Smooth muscle cell (in vitro differentiated cells): Measurements from ENCODE around the gene NR6A1. TPM values are rescaled to one million over a fixed set of nuclear protein-coding genes. Genes with fewer than 3 reads are reported as not detected.

ENCODE experiments used
- DNase-seq: peaks from one replicate; lab custom pipeline; 2025; ENCODE audit not compliant: unreplicated experiment; lab: John Stamatoyannopoulos, UW
- H2AFZ ChIP-seq: fragments of 200-600 bp; sonication (generic); 2 replicates; pipeline ENCODE4 v1.6.0; 2016; ENCODE audit warnings: antibody characterized with exemption, low read depth, mild to moderate bottlenecking
- H3F3A ChIP-seq: fragments of 200-600 bp; sonication (generic); 2 replicates; pipeline ENCODE4 v1.6.0; 2017; ENCODE audit warnings: antibody characterized with exemption, low read depth
- H3K27ac ChIP-seq: fragments of 200-600 bp; sonication (generic); 2 replicates; pipeline ENCODE4 v1.5.1; 2016; ENCODE audit warnings: low read depth, mild to moderate bottlenecking
- H3K27me3 ChIP-seq: fragments of 200-600 bp; sonication (generic); 2 replicates; pipeline ENCODE4 v1.6.1; 2016; ENCODE audit warnings: low read depth, mild to moderate bottlenecking
- H3K36me3 ChIP-seq: fragments of 200-600 bp; sonication (generic); 2 replicates; pipeline ENCODE4 v1.5.1; 2016; ENCODE audit warnings: low read depth
- H3K4me1 ChIP-seq: fragments of 200-600 bp; sonication (generic); 2 replicates; pipeline ENCODE4 v1.5.1; 2016; ENCODE audit warnings: low read depth
- H3K4me2 ChIP-seq: fragments of 200-600 bp; sonication (generic); 2 replicates; pipeline ENCODE4 v1.6.0; 2016; ENCODE audit warnings: mild to moderate bottlenecking
- H3K4me3 ChIP-seq: fragments of 200-600 bp; sonication (generic); 2 replicates; pipeline ENCODE4 v1.5.1; 2016; ENCODE audit warnings: mild to moderate bottlenecking
- H3K79me2 ChIP-seq: fragments of 200-600 bp; sonication (generic); 2 replicates; pipeline ENCODE4 v1.6.0; 2016; ENCODE audit warnings: low read depth, mild to moderate bottlenecking
- H3K9ac ChIP-seq: fragments of 200-600 bp; sonication (generic); 2 replicates; pipeline ENCODE4 v1.6.0; 2016; ENCODE audit warnings: low read depth
- H3K9me3 ChIP-seq: fragments of 200-600 bp; sonication (generic); replicated peaks from 2 replicates; pipeline ENCODE4 v1.5.1; 2016; ENCODE audit warnings: low read depth
- H4K20me1 ChIP-seq: fragments of 200-600 bp; sonication (generic); 2 replicates; pipeline ENCODE4 v1.6.0; 2016; ENCODE audit warnings: low read depth
- WGBS: methylation state at CpG from one replicate; pipeline ENCODE4 v1.1.7; 2016; ENCODE audit warnings: low lambda C conversion rate; 5-methylcytosine and 5-hydroxymethylcytosine counted together
- polyA plus RNA-seq: library from polyadenylated mRNA; unstranded; fragments of >200 nt; fragmentation: Nextera tagmentation; extraction: Ambion mirVana; gene quantifications from 2 replicates; pipeline ENCODE4 v1.2.1, GENCODE V29; 2016
- total RNA-seq: library from RNA; depleted of rRNA; stranded (reverse); fragments of >200 nt; gene quantifications from 2 replicates; pipeline ENCODE4 v1.2.3, GENCODE V29; 2014
- TF ChIP-seq, protein P1 (sequence below): fragments of 200-600 bp; sonication (generic); IDR thresholded peaks from 2 replicates; pipeline ENCODE4 v1.5.1; 2017; ENCODE audit warnings: borderline replicate concordance, mild to moderate bottlenecking, antibody characterized with exemption; ENCODE audit not compliant: insufficient read depth, poor library complexity, severe bottlenecking

NR6A1 gene
- total and polyA plus RNA-seq, 2 experiments from 2014 or later, result 0.17 to 0.31 TPM

GRCh38 chr9:124596172-124596839 lies 174.8 kb downstream of the NR6A1 start:
- no peaks in the 10 kb centered on the region for H3K9me3 ChIP-seq
- H3K4me3 ChIP-seq, result no peak overlapping the region
- TF ChIP-seq, protein P1, sequence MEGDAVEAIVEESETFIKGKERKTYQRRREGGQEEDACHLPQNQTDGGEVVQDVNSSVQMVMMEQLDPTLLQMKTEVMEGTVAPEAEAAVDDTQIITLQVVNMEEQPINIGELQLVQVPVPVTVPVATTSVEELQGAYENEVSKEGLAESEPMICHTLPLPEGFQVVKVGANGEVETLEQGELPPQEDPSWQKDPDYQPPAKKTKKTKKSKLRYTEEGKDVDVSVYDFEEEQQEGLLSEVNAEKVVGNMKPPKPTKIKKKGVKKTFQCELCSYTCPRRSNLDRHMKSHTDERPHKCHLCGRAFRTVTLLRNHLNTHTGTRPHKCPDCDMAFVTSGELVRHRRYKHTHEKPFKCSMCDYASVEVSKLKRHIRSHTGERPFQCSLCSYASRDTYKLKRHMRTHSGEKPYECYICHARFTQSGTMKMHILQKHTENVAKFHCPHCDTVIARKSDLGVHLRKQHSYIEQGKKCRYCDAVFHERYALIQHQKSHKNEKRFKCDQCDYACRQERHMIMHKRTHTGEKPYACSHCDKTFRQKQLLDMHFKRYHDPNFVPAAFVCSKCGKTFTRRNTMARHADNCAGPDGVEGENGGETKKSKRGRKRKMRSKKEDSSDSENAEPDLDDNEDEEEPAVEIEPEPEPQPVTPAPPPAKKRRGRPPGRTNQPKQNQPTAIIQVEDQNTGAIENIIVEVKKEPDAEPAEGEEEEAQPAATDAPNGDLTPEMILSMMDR, result no peak
- H3K36me3 ChIP-seq, result no peaks in the 10 kb centered on the region
- H3K27me3 ChIP-seq, result no peaks in the 10 kb centered on the region
- H4K20me1 ChIP-seq, result no peaks in the 10 kb centered on the region
- no peak overlapping the region for H3K9ac ChIP-seq
- H3K4me1 ChIP-seq, result peaks cover 60% of the 10 kb centered on the region
- no peak overlapping the region for H3K27ac ChIP-seq
- H3K4me2 ChIP-seq, result peak overlapping the region; percentile 75
- DNase-seq, result no peak
- peak overlapping the region; percentile 34 for H2AFZ ChIP-seq
- 71% methylated on average over 6 of the region's 6 CpGs for WGBS
- H3F3A ChIP-seq, result peaks cover 4% of the 10 kb centered on the region
- no peaks in the 10 kb centered on the region for H3K79me2 ChIP-seq

GRCh38 chr9:124595743-124596142 lies 175.4 kb downstream of the NR6A1 start:
- Histone ChIP-seq H3K4me3 (no peak overlapping the region), H3F3A (peaks cover 4% of the 10 kb centered on the region), H4K20me1 (no peaks in the 10 kb centered on the region), H3K4me2 (peak overlapping the region; percentile 75), H3K27me3 (no peaks in the 10 kb centered on the region), H3K79me2 (no peaks in the 10 kb centered on the region), H3K9ac (no peak overlapping the region), H2AFZ (peak overlapping the region; percentile 34), H3K27ac (no peak overlapping the region), H3K4me1 (peaks cover 66% of the 10 kb centered on the region), H3K9me3 (no peaks in the 10 kb centered on the region), H3K36me3 (no peaks in the 10 kb centered on the region)
- TF ChIP-seq, protein P1, result no peak
- DNase-seq, result no peak
- WGBS, result 13% methylated on average over 7 of the region's 7 CpGs

DNA sequence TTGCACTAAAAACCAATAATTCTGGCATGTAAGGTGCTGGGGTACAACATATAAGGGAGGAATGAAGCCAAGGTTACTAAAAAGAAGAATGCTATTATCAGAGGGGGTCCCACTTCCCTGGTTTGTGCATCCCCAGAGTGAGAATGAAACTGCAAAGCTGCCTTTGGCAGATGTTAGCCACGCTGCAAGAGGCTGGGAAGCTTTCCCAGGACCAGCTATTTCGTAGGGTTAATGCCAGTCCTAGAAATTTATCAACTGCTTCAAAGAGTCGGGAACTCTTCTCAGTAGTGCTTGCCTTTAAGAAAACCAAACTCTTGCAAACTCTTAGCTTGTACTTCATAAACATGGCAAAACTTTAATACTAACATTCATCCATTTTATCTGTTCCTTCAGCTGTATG lies 176.4 kb downstream of the NR6A1 start:
- peaks cover 4% of the 10 kb centered on the region for H3F3A ChIP-seq
- no peaks in the 10 kb centered on the region for H3K79me2 ChIP-seq
- H3K9ac ChIP-seq, result no peak overlapping the region
- no peaks in the 10 kb centered on the region for H3K36me3 ChIP-seq
- H3K27me3 ChIP-seq, result no peaks in the 10 kb centered on the region
- no peaks in the 10 kb centered on the region for H3K9me3 ChIP-seq
- peak overlapping the region; percentile 75 for H3K4me2 ChIP-seq
- H3K27ac ChIP-seq, result peak overlapping the region; percentile 45
- no peaks in the 10 kb centered on the region for H4K20me1 ChIP-seq
- TF ChIP-seq, protein P1, result no peak
- WGBS, result 27% methylated on average over 3 of the region's 3 CpGs
- peaks cover 74% of the 10 kb centered on the region for H3K4me1 ChIP-seq
- peak overlapping the region; percentile 49 for H2AFZ ChIP-seq
- H3K4me3 ChIP-seq, result peak overlapping the region; percentile 1
- DNase-seq, result no peak

DNA sequence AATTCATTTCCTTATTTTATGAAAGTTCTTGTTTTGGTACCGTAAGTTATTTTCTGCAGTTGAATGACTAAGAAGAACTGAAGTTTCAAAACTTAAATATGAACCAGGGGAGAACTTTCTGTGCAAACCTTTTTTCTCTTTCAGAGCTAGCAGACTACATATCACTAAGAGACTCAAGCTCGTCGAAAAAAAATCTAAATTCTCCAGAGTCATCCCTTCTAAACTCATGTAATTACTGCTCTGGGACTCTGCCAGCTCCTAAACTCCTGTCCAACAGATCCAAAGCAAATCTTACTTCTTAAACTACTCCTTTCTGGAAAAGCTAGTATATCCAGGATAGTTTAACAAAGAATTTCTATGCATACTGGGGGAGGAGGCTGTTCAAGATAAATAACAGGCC lies 176.9 kb downstream of the NR6A1 start:
- Histone ChIP-seq H3K79me2 (no peaks in the 10 kb centered on the region), H3K27me3 (no peaks in the 10 kb centered on the region), H3K4me2 (peak overlapping the region; percentile 75), H4K20me1 (no peaks in the 10 kb centered on the region), H3K4me1 (peaks cover 74% of the 10 kb centered on the region), H3K27ac (peak overlapping the region; percentile 45), H3K36me3 (no peaks in the 10 kb centered on the region), H3K9ac (no peak overlapping the region), H3K9me3 (no peaks in the 10 kb centered on the region), H3K4me3 (peak overlapping the region; percentile 1), H2AFZ (peak overlapping the region; percentile 49), H3F3A (peaks cover 4% of the 10 kb centered on the region)
- no peak for DNase-seq
- 11% methylated on average over 3 of the region's 3 CpGs for WGBS
- TF ChIP-seq, protein P1, result no peak
